EL (cell line): Measurements from ENCODE around the gene POLR2J3.
"Not testable (repeated sequence)": the region's sequence is repeated elsewhere in the genome, so short reads cannot be mapped to it uniquely, and the experiment has no call there.

Experiments
- DNase-seq: peaks from one replicate; pipeline ENCODE4 v3.0.0-alpha.2; 2016

The POLR2J3 gene

GRCh38 chr7:102581722-102582121 is 9.3 kb upstream of the POLR2J3 start:
- DNase-seq = not testable (repeated sequence)

- DNase-seq = not testable (repeated sequence)
Measured at GRCh38 chr7:102578486-102578885, 6.1 kb upstream of the POLR2J3 start.

GRCh38 chr7:102577315-102578240 is 5.2 kb upstream of the POLR2J3 start:
- DNase-seq = peak; percentile 1

- DNase-seq = not testable (repeated sequence)
Measured at GRCh38 chr7:102576363-102576762, 4.0 kb upstream of the POLR2J3 start.

- not testable (repeated sequence) for DNase-seq
Measured at GRCh38 chr7:102574607-102575006, 2.2 kb upstream of the POLR2J3 start.

- not testable (repeated sequence) for DNase-seq
Measured at GRCh38 chr7:102568620-102569019, 3.8 kb downstream of the POLR2J3 start.

- DNase-seq = not testable (repeated sequence)
Measured at GRCh38 chr7:102550808-102551422, 21.5 kb downstream of the POLR2J3 start, which contains the start of gene SPDYE2. SPDYE2 (plus strand) TSS chr7:102551226; CDS start chr7:102553256, 2,030 bp downstream.

- DNase-seq = not testable (repeated sequence)
Measured at GRCh38 chr7:102546353-102546752, 26.0 kb downstream of the POLR2J3 start.

- DNase-seq = not testable (repeated sequence)
Measured at GRCh38 chr7:102545288-102545687, 27.1 kb downstream of the POLR2J3 start.

- DNase-seq = not testable (repeated sequence)
Measured at GRCh38 chr7:102544372-102544771, 28.0 kb downstream of the POLR2J3 start.

- DNase-seq = not testable (repeated sequence)
Measured at GRCh38 chr7:102543596-102543995, 28.8 kb downstream of the POLR2J3 start, which contains the start of gene UPK3BL2. UPK3BL2 (minus strand) TSS chr7:102543696; CDS start chr7:102543636, 60 bp downstream.

GRCh38 chr7:102542771-102543170 is 29.6 kb downstream of the POLR2J3 start:
- DNase-seq = not testable (repeated sequence)

- not testable (repeated sequence) for DNase-seq
Measured at GRCh38 chr7:102542083-102542482, 30.3 kb downstream of the POLR2J3 start.

- DNase-seq = not testable (repeated sequence)
Measured at GRCh38 chr7:102540604-102541003, 31.8 kb downstream of the POLR2J3 start.

GRCh38 chr7:102535062-102535615 is 37.2 kb downstream of the POLR2J3 start:
- peak; percentile 2 for DNase-seq

GRCh38 chr7:102532127-102532526 is 40.3 kb downstream of the POLR2J3 start:
- DNase-seq = not testable (repeated sequence)

- not testable (repeated sequence) for DNase-seq
Measured at GRCh38 chr7:102531583-102531982, 40.8 kb downstream of the POLR2J3 start.

- DNase-seq = not testable (repeated sequence)
Measured at GRCh38 chr7:102527822-102528793, 44.3 kb downstream of the POLR2J3 start.

- DNase-seq = not testable (repeated sequence)
Measured at GRCh38 chr7:102527182-102527581, 45.2 kb downstream of the POLR2J3 start.

GRCh38 chr7:102524803-102525202 is 47.6 kb downstream of the POLR2J3 start:
- not testable (repeated sequence) for DNase-seq

- peak; percentile 78 for DNase-seq
Measured at GRCh38 chr7:102520797-102521196, 51.6 kb downstream of the POLR2J3 start.
